ENCODE data around the gene FILIP1L.

FILIP1L gene

DNA sequence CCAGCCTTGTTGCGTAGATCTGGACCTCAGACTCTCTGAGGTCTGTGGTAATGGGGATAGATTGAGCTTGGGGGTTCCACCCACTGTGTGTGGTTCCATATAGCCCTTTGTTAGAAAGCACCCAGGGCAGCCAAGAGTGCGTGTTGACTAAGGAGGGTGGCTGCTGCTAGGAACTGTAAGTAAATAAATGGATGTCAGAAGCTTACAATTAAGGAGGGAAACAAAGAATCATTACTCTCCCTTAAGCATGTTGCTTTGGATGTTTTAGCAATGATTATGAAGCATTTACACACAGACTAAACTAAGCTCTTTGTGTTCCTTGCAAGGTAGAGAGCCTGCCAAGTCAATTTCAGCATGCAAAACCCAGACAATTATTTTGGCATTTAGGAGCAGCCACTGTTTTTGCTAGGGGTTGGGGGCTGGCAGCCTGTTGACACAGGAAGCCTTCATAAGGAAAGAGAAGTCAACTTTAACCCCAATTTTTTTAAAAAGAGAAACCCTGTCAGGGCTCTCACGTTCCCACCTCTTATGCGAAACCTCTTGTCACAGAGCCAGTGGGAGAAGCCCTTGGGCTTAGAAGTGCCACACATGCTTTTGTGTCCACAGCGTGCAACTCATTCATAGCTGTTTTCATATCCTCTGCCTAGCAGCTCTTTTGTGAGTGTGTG is 168.8 kb downstream of the FILIP1L start:
- peak; percentile 89 for DNase-seq

DNA sequence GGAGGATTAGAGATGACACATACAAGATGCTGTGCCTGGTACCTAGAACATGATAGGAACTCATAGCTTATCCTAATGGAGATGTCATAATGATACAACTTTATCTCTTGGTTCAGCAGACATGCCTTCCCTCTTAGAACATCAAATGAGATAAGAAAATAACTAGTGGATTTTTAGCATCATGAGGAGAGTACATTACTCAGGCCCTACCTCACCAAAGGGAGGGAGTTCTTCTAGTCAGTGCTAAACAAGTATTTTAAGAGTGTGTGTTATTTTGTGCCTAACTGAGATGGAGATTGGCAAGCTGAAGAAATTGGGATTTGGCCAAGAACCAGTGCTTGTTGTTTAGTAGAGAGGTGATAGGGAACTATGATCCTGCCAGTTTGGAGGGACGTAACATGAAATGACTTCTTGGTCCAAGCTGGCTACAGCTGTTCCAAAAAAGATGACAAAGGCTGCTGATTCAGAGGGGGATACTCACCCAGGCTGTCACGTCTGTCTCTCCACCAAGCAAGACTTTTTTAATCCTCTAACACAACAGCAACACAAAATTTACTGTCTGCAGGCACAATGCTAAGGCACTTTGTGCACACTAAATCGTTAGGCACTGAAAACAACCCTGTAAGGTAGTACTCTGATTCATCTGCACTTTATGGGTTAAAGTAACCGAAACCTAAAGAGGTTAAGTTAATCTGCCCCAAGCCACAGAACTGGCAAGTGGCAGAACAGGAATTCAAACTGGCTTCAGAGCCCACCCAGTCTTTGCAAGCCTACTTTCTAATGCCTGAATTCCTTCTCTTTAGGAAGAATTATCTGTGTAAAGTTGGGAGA is 170.2 kb downstream of the FILIP1L start:
- no peak for DNase-seq

DNA sequence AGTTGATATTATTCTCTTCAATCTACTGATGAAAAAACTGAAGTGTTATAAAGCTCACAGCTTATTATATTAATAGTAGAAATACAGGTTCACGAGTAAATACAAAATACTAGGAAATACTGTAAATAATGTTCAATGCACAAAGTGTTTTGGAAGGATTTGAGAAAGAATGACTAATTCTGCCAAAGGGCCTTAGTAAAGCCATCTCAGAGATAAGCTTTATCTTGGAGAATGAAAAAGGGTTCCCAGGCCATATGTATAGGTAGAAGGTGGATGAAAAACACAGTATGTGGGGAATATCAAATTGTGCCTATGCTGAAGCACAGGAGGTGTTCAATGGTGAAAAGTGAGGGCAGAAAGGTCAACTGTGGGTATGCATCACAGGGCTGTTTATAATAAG is 173.1 kb downstream of the FILIP1L start:
- no peak for DNase-seq

DNA sequence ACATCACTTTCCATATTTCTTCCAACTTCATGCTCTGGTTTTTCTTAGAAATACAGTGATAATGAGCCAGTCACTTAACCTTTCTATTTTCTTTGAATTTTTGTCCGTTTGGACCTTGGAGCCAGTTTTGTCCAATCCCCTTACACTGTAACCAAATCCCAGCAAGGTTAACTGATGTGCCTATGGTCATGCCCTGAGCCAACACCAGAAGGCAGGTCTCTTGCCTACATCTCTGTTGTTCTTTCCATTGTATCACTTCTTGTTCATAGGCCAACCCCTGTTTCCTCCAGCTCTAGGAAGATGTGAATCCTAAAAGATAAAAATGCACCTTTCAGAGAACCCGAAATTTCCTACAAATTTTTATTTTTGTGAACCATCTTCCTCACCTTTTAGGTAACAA is 174.0 kb downstream of the FILIP1L start:
- no peak for DNase-seq

DNA sequence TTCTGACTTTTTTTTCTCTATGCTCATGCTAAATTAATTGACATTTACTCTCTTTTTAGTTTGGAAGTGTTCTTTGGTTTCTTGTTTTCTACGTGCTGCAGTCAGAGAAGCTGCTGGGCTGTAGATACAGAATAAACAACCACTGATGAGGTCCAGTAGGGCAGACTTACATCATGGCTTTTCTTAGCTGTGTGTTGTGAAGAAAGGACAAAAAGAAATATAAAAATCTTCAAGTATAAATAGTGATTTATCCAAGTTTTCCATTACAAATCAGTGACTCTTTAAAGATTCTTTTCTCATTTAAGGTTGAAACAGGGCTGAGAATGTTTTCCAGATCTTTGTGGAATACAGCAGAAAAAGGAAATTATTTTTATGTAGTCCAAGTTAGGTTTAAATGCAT is 174.4 kb downstream of the FILIP1L start:
- DNase-seq: no peak

DNA sequence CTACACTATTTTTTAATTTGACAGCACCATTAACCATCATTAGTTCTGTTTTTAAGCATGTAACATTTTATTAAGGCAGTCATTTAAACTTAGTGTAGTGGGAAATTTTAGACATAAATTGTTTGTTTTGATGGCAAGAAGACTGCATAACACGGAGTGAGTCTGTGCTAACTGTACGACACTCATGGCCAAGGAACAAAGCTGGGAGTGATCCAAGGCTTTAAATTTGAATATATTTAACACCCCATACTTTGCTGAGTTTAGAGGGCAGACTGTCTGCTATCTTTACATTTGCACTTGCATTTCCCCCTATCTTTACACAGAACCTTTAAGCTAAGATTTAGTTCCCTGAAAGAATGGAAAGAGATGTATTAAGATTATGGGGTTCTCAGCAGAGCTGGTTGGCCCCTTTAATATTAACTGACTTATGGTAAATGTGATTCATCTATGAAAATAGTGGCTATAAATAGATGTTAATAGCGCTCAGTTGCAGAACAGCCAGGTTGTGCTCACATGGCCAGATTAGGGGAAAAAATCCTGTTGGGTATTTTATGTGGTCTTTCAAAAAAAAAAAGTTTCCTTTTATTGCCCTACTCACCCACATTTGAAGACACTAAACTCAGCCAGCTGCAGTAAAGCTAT is 175.9 kb downstream of the FILIP1L start:
- DNase-seq: no peak

DNA sequence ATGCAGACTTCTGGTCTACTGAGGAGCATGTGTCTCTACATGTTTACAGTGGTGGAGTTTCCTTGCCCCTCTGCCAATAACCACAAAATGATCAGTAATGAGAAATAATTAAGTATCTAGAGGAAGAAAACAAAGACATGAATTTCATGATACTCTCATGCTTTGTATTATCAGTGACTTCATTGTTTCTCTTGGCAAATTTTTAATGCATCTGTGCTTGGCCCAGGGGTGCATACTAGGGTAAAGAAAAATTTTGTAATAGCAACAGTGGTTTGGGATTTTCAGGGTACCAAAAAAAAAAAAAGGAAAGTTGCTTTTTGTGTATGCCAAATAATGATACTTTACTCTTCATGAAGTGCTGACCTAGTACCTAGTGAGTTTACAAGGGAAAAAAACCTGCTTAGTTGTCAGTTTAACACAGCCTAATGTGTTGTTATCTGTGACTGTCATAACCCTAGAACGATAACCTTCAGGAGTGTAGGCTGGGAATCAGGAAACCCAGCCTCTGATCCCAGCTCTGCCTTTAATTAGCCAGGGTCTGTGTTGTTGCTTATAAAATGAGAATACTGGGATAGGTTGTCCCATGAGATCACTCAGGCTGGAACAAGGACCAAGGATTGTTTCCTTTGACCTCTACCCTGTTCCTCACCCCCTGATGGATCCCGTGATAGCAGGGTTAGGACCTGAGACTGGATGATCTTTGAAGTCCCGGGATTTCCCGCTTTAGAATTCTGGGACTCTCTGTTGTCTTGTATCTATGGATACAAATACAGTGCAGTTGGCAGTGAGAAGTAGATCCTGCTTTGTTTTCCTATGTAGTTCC is 179.1 kb downstream of the FILIP1L start:
- DNase-seq: no peak

DNA sequence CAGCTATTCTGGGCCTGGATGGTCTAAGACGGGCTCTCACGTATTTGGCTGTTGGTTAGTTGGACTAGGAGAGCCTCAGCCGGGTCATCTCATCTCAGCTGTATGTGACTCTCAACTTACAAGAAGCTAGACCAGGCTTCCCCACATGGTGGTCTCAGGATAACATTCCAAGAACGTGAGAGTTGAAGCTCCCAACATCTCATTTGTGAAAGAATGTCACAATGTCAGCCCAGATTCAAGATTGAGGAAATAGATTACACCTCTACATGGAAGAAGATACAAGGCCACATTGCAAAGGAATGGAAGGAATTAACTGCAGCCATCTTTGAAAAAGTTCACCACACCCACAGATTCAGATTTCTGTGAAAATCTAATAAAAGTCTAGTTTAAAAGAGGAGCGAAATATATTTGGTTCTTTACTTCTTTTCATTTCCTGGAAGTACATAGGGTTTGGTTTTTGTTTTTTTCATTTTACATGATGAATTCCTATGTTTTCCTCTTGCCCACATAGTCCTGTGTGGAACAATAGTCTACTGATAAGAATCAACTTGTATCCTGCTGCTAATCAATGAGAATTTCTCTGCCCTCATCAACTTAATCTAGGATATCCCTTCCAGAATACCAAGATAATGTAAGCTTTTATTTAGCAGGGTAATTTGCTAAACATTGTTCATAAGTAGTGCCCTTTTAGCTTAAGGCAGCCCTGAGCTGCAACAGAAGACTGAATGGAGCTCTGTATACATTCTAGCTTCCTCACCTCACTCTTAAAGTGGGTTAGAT is 180.1 kb downstream of the FILIP1L start:
- no peak for DNase-seq

DNA sequence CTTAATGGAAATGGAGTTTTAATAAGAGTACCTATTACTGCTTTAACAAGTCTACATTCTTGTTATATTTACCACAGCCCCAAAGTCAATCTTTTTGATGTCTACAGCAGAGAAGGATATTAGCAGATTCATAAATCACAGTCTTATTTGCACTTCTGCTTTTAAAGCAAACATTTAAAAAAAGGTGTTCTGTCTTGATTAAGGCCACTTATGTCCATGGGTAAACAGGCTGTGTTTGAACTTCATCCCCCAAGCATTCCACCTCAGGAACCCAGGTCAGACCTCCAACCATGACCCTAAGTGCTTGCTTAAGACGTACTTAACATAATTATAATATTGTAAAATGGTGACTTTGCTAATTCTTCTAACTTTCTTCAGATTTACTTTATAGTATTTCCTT is 183.2 kb downstream of the FILIP1L start:
- DNase-seq: no peak

DNA sequence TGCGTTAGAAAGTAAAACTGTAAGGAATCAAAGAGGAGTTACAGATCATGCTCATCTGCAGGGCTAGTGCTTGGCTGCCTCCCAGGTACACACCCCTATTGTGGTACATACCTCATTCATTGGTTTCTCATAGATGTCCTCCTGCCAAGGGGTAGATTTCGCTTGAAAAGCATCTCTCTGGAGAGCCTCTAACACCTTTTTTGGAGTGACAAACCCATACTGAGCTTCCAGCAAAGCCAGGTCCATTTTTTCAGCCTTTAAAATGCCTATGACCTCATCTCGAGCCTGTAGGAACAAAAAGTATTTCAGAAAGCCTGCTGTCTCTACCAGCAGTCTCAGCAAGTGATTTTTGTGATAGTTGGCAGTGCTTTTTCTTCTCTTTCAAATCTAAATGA is 184.6 kb downstream of the FILIP1L start:
- DNase-seq: no peak

DNA sequence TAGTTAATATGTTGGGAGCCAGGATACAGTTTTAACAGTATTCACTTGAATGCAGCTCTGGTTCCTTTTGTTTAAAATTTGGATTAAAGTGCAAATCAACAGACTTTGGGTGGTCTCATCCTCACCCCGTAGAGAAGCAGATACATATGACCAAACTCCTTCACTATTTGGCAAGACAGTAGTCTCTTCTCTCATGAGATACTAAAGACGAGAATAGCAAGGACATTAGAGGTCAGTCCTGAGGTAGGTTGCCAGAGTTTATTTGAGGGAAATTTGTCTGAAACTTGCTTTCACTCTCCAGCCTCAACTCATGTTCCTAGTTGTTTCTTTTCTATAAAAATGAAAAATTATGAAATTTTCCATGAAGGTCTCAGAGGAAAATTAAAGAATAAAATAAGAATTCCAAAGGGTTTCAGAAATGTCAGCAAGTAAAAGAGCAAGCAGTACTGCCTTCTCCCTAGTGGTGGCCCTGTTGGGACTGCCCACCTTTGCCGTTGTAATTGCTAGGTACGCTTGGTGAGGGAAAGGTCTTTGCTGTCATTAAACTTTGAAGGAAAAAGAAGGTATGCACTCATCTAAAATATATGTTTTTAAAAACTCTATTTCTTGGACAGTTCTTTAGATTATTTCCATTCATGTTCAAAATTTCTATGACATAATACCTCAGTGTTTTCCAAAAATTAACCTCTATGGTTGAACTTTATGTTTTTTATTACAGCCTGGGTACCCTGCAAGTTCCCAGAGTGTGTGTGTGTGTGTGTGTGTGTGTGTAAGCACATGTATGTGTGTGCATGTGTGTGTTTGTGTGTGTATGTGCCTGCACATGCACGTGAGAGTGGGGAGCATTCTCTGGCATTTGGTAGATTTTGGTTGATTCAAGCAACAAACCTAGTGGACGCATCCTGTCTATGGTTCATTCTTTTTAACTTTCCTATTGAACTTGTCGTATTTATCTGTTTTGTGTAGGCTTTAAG is 185.2 kb downstream of the FILIP1L start:
- DNase-seq: no peak

DNA sequence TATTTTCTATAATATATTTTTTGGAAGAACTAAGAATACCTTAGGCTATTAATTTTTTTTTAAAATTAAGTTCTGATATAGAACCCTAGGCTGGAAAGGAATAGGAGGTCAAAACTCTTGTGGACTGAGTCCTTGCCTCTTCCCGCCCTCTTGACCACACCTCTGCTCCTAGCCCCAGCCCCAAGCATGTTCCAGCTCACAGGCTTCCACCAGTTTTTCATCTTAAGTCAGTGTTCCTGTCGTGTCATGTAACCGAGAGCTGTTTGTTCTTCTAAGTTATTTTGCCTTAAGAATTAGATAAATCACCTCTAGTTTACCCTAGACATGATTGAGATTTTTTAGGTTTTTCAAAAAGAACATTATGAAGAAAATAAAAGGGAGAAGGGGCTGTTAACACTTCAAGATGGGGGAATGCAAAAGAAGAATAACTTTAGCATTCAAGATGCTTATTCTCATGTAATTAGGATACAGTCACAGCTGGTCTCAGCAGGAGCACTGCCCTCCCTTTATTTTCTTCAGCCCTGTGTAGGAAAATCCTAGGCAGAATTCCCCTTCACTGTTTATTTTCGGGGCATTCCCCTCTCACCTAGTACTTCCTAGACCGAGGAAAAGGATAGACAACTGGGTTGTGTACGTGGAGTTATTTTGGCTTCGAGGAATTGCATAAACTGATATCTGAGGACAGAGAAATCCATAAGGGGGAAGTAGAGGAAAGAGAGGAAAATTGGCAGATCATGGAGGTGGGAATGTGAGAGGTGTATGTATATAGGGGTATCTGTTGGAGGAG is 186.4 kb downstream of the FILIP1L start:
- DNase-seq: no peak

DNA sequence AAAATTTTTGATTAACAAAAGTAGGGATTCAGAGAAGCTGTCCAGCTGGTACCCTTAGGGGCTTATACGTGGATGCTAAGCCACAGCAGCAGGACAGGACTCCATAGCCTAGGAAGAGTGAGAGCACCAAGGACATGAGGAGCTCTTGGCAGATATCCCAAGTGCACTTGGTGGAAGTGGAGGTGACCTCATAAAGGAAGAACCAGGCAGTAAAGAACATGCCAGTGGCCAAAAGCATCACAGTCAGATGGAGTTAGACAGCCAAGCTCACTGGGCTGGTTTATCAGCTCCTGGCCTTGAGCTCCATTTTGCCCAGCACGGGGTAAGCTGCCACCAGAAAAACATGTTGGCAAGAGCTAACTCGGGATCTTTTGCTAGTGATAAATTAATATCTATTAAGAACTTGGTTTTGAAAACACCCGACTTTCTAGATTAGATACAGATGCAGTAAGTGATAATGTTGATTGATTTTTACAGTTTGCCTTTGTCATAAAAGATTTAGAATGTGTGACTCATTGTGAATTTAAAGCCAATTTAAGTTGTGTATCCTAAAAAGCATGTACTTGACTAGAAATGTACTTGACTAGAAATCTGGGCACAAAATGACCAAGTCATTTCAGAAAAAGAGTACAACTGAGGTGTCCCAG is 188.6 kb downstream of the FILIP1L start:
- no peak for DNase-seq

DNA sequence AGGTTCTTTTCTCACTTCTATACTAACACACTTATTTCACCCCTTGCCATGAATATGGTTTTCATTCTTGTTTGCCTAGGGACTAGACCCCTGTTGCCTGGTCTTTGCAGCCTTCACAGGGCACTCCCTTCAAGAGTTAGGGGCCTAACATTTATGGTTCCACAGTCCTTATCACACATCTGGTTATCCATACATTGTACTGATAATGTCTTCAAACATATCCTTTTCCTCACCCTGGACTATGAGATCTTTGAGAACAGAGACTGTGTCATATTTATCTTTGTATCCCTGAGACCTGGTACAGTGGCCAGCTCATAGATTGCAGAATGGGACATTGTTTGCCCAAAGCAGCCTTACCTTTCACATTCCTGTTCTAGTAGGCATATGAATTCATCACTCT is 190.4 kb downstream of the FILIP1L start:
- no peak for DNase-seq

DNA sequence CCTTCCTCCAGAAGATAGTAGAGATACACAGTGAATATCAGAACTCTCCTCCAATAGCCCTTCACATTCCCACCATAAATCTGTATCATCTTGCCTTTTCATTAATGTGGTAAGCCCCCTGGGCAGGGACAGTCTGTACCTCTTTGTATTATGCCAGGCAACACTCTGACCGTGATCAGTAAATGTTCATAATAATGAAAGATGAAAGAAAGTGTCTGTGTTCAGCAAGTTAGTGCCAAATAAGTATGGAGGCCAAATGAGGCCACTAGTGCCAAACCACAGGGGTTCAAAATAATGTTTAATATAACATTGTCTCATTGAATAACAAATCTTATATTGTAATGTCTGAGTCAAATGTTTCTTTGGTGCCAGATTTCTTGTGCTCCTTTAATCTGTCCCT is 192.3 kb downstream of the FILIP1L start:
- DNase-seq: no peak

DNA sequence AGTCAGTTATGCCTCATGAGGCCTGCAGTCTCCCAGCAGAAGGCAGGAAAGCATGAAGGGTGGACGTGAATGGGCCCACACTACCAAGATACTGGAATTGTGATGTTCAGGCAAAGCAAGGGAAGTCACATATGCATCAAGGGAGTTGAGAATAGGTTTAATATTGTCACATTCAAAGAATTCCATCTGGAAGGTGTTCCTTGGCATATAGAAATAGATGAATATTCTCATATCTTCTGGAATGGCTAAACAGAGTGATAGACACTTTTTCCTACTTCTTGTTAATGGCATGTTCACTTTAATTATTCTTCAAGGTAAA is 193.0 kb downstream of the FILIP1L start:
- DNase-seq: no peak

DNA sequence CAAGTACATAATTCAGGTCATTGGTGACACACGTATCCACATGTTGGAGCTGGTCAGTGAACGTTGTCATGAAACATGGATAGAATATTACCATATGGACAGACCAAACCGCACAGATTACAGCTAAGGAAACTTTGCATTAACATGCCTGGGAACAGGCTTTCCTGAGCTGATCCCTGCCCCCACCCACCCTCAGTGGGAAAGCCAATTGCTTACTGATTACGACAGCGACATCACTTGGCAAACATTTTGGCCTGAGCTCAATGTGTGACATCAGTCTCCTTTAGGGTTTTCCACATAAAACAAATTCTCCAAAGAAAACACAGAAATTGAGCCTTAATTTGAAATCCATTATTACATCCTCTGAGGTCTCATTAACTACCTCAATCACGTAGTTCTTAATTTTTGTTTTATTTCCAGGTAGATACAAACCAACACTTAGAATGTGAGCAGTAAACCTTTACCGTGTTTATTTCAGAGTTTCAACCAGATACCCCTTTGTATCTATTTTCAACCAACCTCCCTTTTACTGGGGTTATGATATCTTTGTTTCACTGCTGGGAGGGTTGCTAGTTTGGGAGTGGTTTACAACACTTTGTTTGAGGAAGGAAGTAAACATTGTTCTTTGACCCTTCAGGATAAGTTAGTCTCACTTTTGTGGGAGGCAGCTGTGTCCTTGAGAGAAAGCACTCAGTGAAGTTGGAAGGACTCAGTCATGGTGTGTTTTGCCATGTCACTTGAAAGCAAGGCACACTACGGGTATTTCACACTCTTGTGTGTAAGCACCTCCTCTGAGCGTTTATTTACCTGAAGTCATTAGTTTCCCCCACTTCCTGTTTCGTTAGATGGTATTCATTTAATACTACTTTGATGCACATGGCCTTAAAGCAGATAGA is 193.6 kb downstream of the FILIP1L start:
- DNase-seq: no peak

DNA sequence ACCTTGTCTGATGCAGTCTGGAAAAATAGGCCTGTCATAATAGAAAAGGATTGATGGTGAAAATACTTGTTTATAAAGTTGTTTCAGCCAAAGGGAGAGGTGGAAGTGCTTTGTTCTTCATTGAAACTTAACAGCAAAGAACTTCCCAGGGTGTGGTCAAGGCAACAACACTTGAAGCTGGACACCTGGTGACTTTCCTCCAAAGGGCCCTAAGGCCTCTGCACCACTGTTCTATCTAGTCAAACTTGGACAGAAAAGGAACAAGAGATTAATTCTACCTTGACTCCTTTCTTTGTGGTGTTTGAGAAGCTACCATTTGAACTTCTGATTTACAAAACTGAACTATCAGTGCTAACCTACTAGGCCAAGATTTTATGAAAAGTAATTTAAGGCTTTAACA is 194.6 kb downstream of the FILIP1L start:
- DNase-seq: no peak

DNA sequence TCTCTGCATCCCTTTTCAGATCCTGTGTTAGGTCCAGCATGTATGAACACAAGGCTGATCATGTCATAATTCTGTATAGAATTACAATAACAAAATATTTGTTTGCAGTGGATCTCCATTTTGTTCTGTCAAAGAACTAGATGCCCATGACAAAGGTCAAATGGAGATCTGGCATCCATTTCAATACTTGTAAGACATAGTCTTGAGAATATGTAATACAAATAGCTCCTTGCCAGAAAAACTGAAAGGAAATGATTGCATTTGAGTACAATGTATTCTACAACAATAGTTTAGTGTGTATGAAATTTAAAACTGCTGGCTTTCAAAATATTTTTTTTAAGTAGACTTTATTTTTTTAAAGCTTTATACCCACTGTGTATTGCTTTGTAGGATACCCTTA is 195.6 kb downstream of the FILIP1L start:
- no peak for DNase-seq

Measured in NCI-H2081 treated with DMSO at 0.1 percent for 48 hours (cell line).